NCI-H2171 (cell line): ENCODE data around the gene ATP5ME.
A peak's percentile ranks its signal among the peaks of the same experiment; 100 is the strongest.
"Not testable (repeated sequence)": the region's sequence is repeated elsewhere in the genome, so short reads cannot be mapped to it uniquely, and the experiment has no call there.

Experiments
- DNase-seq: peaks from one replicate; lab custom pipeline; 2025; lab: John Stamatoyannopoulos, UW

The ATP5ME gene

GRCh38 chr4:674172-675035, at the start of gene ATP5ME, which contains the start of gene MYL5:
TSS of gene ATP5ME (minus strand) at chr4:674276. CDS start at chr4:674247, 29 bp downstream.
TSS of gene MYL5 (plus strand) at chr4:674542. CDS start at chr4:678027, 3,485 bp downstream.
- peak; percentile 78 for DNase-seq

- DNase-seq: no peak
Measured at GRCh38 chr4:722851-723360, 48.8 kb upstream of the ATP5ME start.

- DNase-seq: no peak
Measured at GRCh38 chr4:722169-722725, 48.2 kb upstream of the ATP5ME start.

GRCh38 chr4:721261-722168, 47.4 kb upstream of the ATP5ME start:
- DNase-seq: no peak

- DNase-seq: no peak
Measured at GRCh38 chr4:720111-720860, 46.2 kb upstream of the ATP5ME start.

- DNase-seq: no peak
Measured at GRCh38 chr4:718460-718859, 44.4 kb upstream of the ATP5ME start.

GRCh38 chr4:717601-718320, 43.7 kb upstream of the ATP5ME start:
- no peak for DNase-seq

- DNase-seq: no peak
Measured at GRCh38 chr4:714087-714486, 40.0 kb upstream of the ATP5ME start.

- no peak for DNase-seq
Measured at GRCh38 chr4:712916-713632, 39.0 kb upstream of the ATP5ME start.

- DNase-seq: no peak
Measured at GRCh38 chr4:712093-712492, 38.0 kb upstream of the ATP5ME start.

GRCh38 chr4:710916-711315, 36.8 kb upstream of the ATP5ME start:
- no peak for DNase-seq

GRCh38 chr4:710116-710515, 36.0 kb upstream of the ATP5ME start:
- no peak for DNase-seq

- no peak for DNase-seq
Measured at GRCh38 chr4:709348-709747, 35.3 kb upstream of the ATP5ME start.

GRCh38 chr4:708631-708933, 34.5 kb upstream of the ATP5ME start:
- DNase-seq: no peak

GRCh38 chr4:707929-708630, 34.0 kb upstream of the ATP5ME start:
- DNase-seq: no peak

- no peak for DNase-seq
Measured at GRCh38 chr4:706834-707598, 32.9 kb upstream of the ATP5ME start.

GRCh38 chr4:706083-706633, 32.1 kb upstream of the ATP5ME start:
- DNase-seq: not testable (repeated sequence)

- DNase-seq: peak; percentile 78
Measured at GRCh38 chr4:705278-706082, 31.4 kb upstream of the ATP5ME start, which contains the start of gene PCGF3. TSS of gene PCGF3 (plus strand) at chr4:705832. CDS start at chr4:733681, 27,849 bp downstream.
